Astrocyte (in vitro differentiated cells and primary cell): ENCODE measurements around the gene DNAJC10. TPM values are rescaled to one million over a fixed set of nuclear protein-coding genes. Genes with fewer than 3 reads are reported as not detected.

Source experiments
- DNase-seq: peaks from one replicate; pipeline ENCODE4 v3.0.0-alpha.2; 2010; ENCODE audit warnings: low read depth
- FAIRE-seq: peaks from 2 replicates; lab custom pipeline; 2011; peaks lifted over from hg19 to GRCh38; lab: Jason Lieb, UNC
- H2AFZ ChIP-seq: 2 replicates; pipeline ENCODE4 v1.6.0; 2012; ENCODE audit warnings: low read depth, low read length, inconsistent platforms
- H3K27ac ChIP-seq: 2 replicates; pipeline ENCODE4 v1.5.1; 2011; ENCODE audit warnings: low read depth, low read length, inconsistent platforms
- H3K27me3 ChIP-seq: 2 replicates; pipeline ENCODE4 v1.6.0; 2011; ENCODE audit warnings: low read length, inconsistent platforms; ENCODE audit not compliant: insufficient read depth
- H3K36me3 ChIP-seq: 2 replicates; pipeline ENCODE4 v1.5.1; 2011; ENCODE audit warnings: low read length, inconsistent platforms; ENCODE audit not compliant: insufficient read depth
- H3K4me1 ChIP-seq: 2 replicates; pipeline ENCODE4 v1.5.1; 2011; ENCODE audit warnings: low read length, inconsistent platforms; ENCODE audit not compliant: insufficient read depth
- H3K4me2 ChIP-seq: 2 replicates; pipeline ENCODE4 v1.6.0; 2012; ENCODE audit warnings: low read length, inconsistent platforms
- H3K4me3 ChIP-seq: 2 replicates; pipeline ENCODE4 v1.5.1; 2011; ENCODE audit warnings: low read depth, mild to moderate bottlenecking, low read length, inconsistent platforms; ENCODE audit not compliant: insufficient read depth
- H3K79me2 ChIP-seq: 2 replicates; pipeline ENCODE4 v1.6.0; 2012; ENCODE audit warnings: mild to moderate bottlenecking, low read length, inconsistent platforms; ENCODE audit not compliant: insufficient read depth
- H3K9ac ChIP-seq: 2 replicates; pipeline ENCODE4 v1.6.0; 2012; ENCODE audit warnings: mild to moderate bottlenecking, low read length, inconsistent platforms
- H3K9me3 ChIP-seq: 2 replicates; pipeline ENCODE4 v1.5.1; 2012; ENCODE audit warnings: low read depth, mild to moderate bottlenecking, low read length, inconsistent platforms; ENCODE audit not compliant: insufficient read depth
- H4K20me1 ChIP-seq: 2 replicates; pipeline ENCODE4 v1.6.0; 2012; ENCODE audit warnings: low read length, inconsistent platforms; ENCODE audit not compliant: insufficient read depth
- H3K27ac Mint-ChIP-seq: one replicate; pipeline ENCODE4 v1.8.0; 2021; ENCODE audit warnings: mild to moderate bottlenecking, mixed read lengths; ENCODE audit not compliant: unreplicated experiment
- H3K27me3 Mint-ChIP-seq: one replicate; pipeline ENCODE4 v1.8.0; 2021; ENCODE audit warnings: low read depth, mixed read lengths; ENCODE audit not compliant: unreplicated experiment
- H3K36me3 Mint-ChIP-seq: one replicate; pipeline ENCODE4 v1.8.0; 2021; ENCODE audit warnings: low read depth, mixed read lengths; ENCODE audit not compliant: unreplicated experiment
- H3K4me1 Mint-ChIP-seq: one replicate; pipeline ENCODE4 v1.8.0; 2021; ENCODE audit warnings: low read depth, mixed read lengths; ENCODE audit not compliant: unreplicated experiment
- H3K4me3 Mint-ChIP-seq: one replicate; pipeline ENCODE4 v1.8.0; 2021; ENCODE audit warnings: mild to moderate bottlenecking, moderate library complexity, mixed read lengths; ENCODE audit not compliant: unreplicated experiment
- H3K9me3 Mint-ChIP-seq: one replicate; pipeline ENCODE4 v1.8.0; 2021; ENCODE audit warnings: mild to moderate bottlenecking, mixed read lengths; ENCODE audit not compliant: unreplicated experiment
- CTCF ChIP-seq: IDR thresholded peaks from 2 replicates; pipeline ENCODE4 v1.5.1; 2011; ENCODE audit warnings: low read depth, mild to moderate bottlenecking, inconsistent platforms, low read length, moderate library complexity; ENCODE audit not compliant: insufficient read depth
- EZH2 ChIP-seq: IDR thresholded peaks from 2 replicates; pipeline ENCODE4 v1.6.1; 2012; ENCODE audit warnings: mild to moderate bottlenecking, low read length, inconsistent platforms; ENCODE audit not compliant: insufficient read depth
- total RNA-seq: library from RNA; stranded (reverse); gene quantifications from 2 replicates; pipeline ENCODE4 v1.2.1, GENCODE V29; 2021

The DNAJC10 gene
- total RNA-seq, 1 donor from 2014 or later = 169 TPM

- Mint-ChIP-seq H3K4me1 (no peaks in the 10 kb centered on the region), H3K27ac (no peak overlapping the region), H3K4me3 (no peak overlapping the region), H3K27me3 (no peaks in the 10 kb centered on the region), H3K36me3 (no peaks in the 10 kb centered on the region), H3K9me3 (no peaks in the 10 kb centered on the region)
- Histone ChIP-seq H4K20me1 (no peaks in the 10 kb centered on the region), H2AFZ (no peak overlapping the region), H3K79me2 (no peaks in the 10 kb centered on the region), H3K27ac (no peak overlapping the region), H3K27me3 (no peaks in the 10 kb centered on the region), H3K9ac (no peak overlapping the region), H3K9me3 (no peaks in the 10 kb centered on the region), H3K36me3 (no peaks in the 10 kb centered on the region), H3K4me3 (no peak overlapping the region), H3K4me1 (no peaks in the 10 kb centered on the region), H3K4me2 (no peak overlapping the region)
- no peak for DNase-seq
- no peak for TF ChIP-seq EZH2
- TF ChIP-seq CTCF = no peak
- no peak for FAIRE-seq
Measured at GRCh38 chr2:182798736-182799135, 82.7 kb downstream of the DNAJC10 start.

GRCh38 chr2:182804128-182804527 is 88.1 kb downstream of the DNAJC10 start:
- H3K4me3 Mint-ChIP-seq = no peak overlapping the region
- H3K27ac Mint-ChIP-seq = no peak overlapping the region
- no peak overlapping the region for H3K4me3 ChIP-seq
- H4K20me1 ChIP-seq = no peaks in the 10 kb centered on the region
- DNase-seq (no peak), FAIRE-seq (no peak)
- H2AFZ ChIP-seq = no peak overlapping the region
- no peaks in the 10 kb centered on the region for H3K9me3 Mint-ChIP-seq
- no peaks in the 10 kb centered on the region for H3K27me3 ChIP-seq
- H3K36me3 Mint-ChIP-seq = no peaks in the 10 kb centered on the region
- no peaks in the 10 kb centered on the region for H3K9me3 ChIP-seq
- H3K27me3 Mint-ChIP-seq = no peaks in the 10 kb centered on the region
- H3K4me1 Mint-ChIP-seq = no peaks in the 10 kb centered on the region
- no peak overlapping the region for H3K9ac ChIP-seq
- TF ChIP-seq EZH2 (no peak), CTCF (no peak)
- H3K4me1 ChIP-seq = no peaks in the 10 kb centered on the region
- H3K27ac ChIP-seq = no peak overlapping the region
- H3K79me2 ChIP-seq = no peaks in the 10 kb centered on the region
- no peaks in the 10 kb centered on the region for H3K36me3 ChIP-seq
- no peak overlapping the region for H3K4me2 ChIP-seq

GRCh38 chr2:182807319-182807718 is 91.3 kb downstream of the DNAJC10 start:
- no peak overlapping the region for H3K27ac Mint-ChIP-seq
- H3K9me3 ChIP-seq = no peaks in the 10 kb centered on the region
- no peak overlapping the region for H3K9ac ChIP-seq
- H4K20me1 ChIP-seq = no peaks in the 10 kb centered on the region
- H3K36me3 Mint-ChIP-seq = no peaks in the 10 kb centered on the region
- FAIRE-seq (no peak), DNase-seq (no peak)
- H3K9me3 Mint-ChIP-seq = no peaks in the 10 kb centered on the region
- no peaks in the 10 kb centered on the region for H3K4me1 ChIP-seq
- H3K79me2 ChIP-seq = no peaks in the 10 kb centered on the region
- TF ChIP-seq CTCF (no peak), EZH2 (no peak)
- no peak overlapping the region for H3K4me2 ChIP-seq
- no peak overlapping the region for H3K27ac ChIP-seq
- no peaks in the 10 kb centered on the region for H3K27me3 Mint-ChIP-seq
- no peak overlapping the region for H3K4me3 Mint-ChIP-seq
- H2AFZ ChIP-seq = no peak overlapping the region
- H3K4me1 Mint-ChIP-seq = no peaks in the 10 kb centered on the region
- no peak overlapping the region for H3K4me3 ChIP-seq
- H3K27me3 ChIP-seq = no peaks in the 10 kb centered on the region
- H3K36me3 ChIP-seq = no peaks in the 10 kb centered on the region
